ENCODE measurements around the gene PTRH1.

Gene PTRH1

GRCh38 chr9:127722055-127722745, 6.7 kb upstream of the PTRH1 start:
- H3K79me2 ChIP-seq (ENCODE audit: control insufficient read depth, low read length): no peaks in the 10 kb centered on the region
- no peak overlapping the region for H3K4me2 ChIP-seq (ENCODE audit: low read length)
- TF ChIP-seq EZH2phosphoT487 (IDR thresholded peaks at IDR 0.05; ENCODE audit: borderline replicate concordance, low read length) (no peak), CTCF (IDR thresholded peaks at IDR 0.05; ENCODE audit: low read depth, low read length, poor library complexity, severe bottlenecking) (no peak)
- H4K20me1 ChIP-seq (ENCODE audit: control insufficient read depth, insufficient read depth, low read depth, low read length): no peaks in the 10 kb centered on the region
- no peaks in the 10 kb centered on the region for H3K9me3 ChIP-seq (ENCODE audit: control insufficient read depth, insufficient read depth, low read length)
- no peaks in the 10 kb centered on the region for H3K36me3 ChIP-seq (ENCODE audit: control insufficient read depth, low read length)
- H3K9me2 ChIP-seq (replicated peaks; ENCODE audit: control insufficient read depth, low read length): no peaks in the 10 kb centered on the region
- H3K4me3 ChIP-seq (ENCODE audit: low read length): no peak overlapping the region
- H3K27me3 ChIP-seq (ENCODE audit: control insufficient read depth, low read length): 0 out of 2 replicates have a peak, but pooled peaks cover 3% of the 10 kb centered on the region
- H3F3A ChIP-seq (ENCODE audit: control insufficient read depth, insufficient read depth): no peaks in the 10 kb centered on the region
- H3K4me1 ChIP-seq (ENCODE audit: control insufficient read depth, low read length): peaks cover 17% of the 10 kb centered on the region
- H3K27ac ChIP-seq (ENCODE audit: low read depth, low read length): no peak overlapping the region

GRCh38 chr9:127721391-127721821, 5.9 kb upstream of the PTRH1 start:
- Histone ChIP-seq H3K4me1 (ENCODE audit: control insufficient read depth, low read length) (peaks cover 17% of the 10 kb centered on the region), H3F3A (ENCODE audit: control insufficient read depth, insufficient read depth) (no peaks in the 10 kb centered on the region), H3K79me2 (ENCODE audit: control insufficient read depth, low read length) (no peaks in the 10 kb centered on the region), H3K36me3 (ENCODE audit: control insufficient read depth, low read length) (no peaks in the 10 kb centered on the region), H3K4me3 (ENCODE audit: low read length) (no peak overlapping the region), H3K9me3 (ENCODE audit: control insufficient read depth, insufficient read depth, low read length) (no peaks in the 10 kb centered on the region), H3K27ac (ENCODE audit: low read depth, low read length) (no peak overlapping the region), H4K20me1 (ENCODE audit: control insufficient read depth, insufficient read depth, low read depth, low read length) (no peaks in the 10 kb centered on the region), H3K9me2 (replicated peaks; ENCODE audit: control insufficient read depth, low read length) (no peaks in the 10 kb centered on the region), H3K27me3 (ENCODE audit: control insufficient read depth, low read length) (0 out of 2 replicates have a peak, but pooled peaks cover 3% of the 10 kb centered on the region), H3K4me2 (ENCODE audit: low read length) (no peak overlapping the region)
- TF ChIP-seq EZH2phosphoT487 (IDR thresholded peaks at IDR 0.05; ENCODE audit: borderline replicate concordance, low read length) (no peak), CTCF (IDR thresholded peaks at IDR 0.05; ENCODE audit: low read depth, low read length, poor library complexity, severe bottlenecking) (no peak)

- Histone ChIP-seq H3K4me1 (ENCODE audit: control insufficient read depth, low read length) (peaks cover 23% of the 10 kb centered on the region), H3K27me3 (ENCODE audit: control insufficient read depth, low read length) (0 out of 2 replicates have a peak, but pooled peaks cover 3% of the 10 kb centered on the region), H3K4me3 (ENCODE audit: low read length) (no peak overlapping the region), H4K20me1 (ENCODE audit: control insufficient read depth, insufficient read depth, low read depth, low read length) (no peaks in the 10 kb centered on the region), H3K79me2 (ENCODE audit: control insufficient read depth, low read length) (no peaks in the 10 kb centered on the region), H3K36me3 (ENCODE audit: control insufficient read depth, low read length) (no peaks in the 10 kb centered on the region), H3K27ac (ENCODE audit: low read depth, low read length) (no peak overlapping the region), H3K9me2 (replicated peaks; ENCODE audit: control insufficient read depth, low read length) (no peaks in the 10 kb centered on the region), H3F3A (ENCODE audit: control insufficient read depth, insufficient read depth) (no peaks in the 10 kb centered on the region), H3K9me3 (ENCODE audit: control insufficient read depth, insufficient read depth, low read length) (no peaks in the 10 kb centered on the region), H3K4me2 (ENCODE audit: low read length) (no peak overlapping the region)
- TF ChIP-seq CTCF (IDR thresholded peaks at IDR 0.05; ENCODE audit: low read depth, low read length, poor library complexity, severe bottlenecking) (no peak), EZH2phosphoT487 (IDR thresholded peaks at IDR 0.05; ENCODE audit: borderline replicate concordance, low read length) (no peak)
These were observed 5.4 kb upstream of the PTRH1 start for GRCh38 chr9:127720865-127721227.

Data from DOHH2 (cell line).